H1 (cell line): ENCODE results near the gene NAAA. TPM values are rescaled to one million over a fixed set of nuclear protein-coding genes. Genes with fewer than 3 reads are reported as not detected.

Source experiments
- CTCF ChIA-PET: fragments of 300-600 bp; sonication (Branson Sonifier 250); formaldehyde crosslinking; loops from one replicate; lab custom pipeline; 2021; ENCODE audit not compliant: partially characterized antibody; lab: Charles Lee
- POLR2A ChIA-PET: fragments of 300-600 bp; sonication (Branson Sonifier 250); formaldehyde crosslinking; loops from one replicate; lab custom pipeline; 2021; ENCODE audit warnings: inconsistent platforms; ENCODE audit not compliant: partially characterized antibody; lab: Charles Lee
- DNase-seq, 2 experiments: peaks; one replicate each; pipeline versions ENCODE4 v3.0.0 to v3.0.0-alpha.2; 2010 to 2022; ENCODE audit warnings: low spot score in 2 of 2, low read depth in 1 of 2, mixed read lengths in 1 of 2
- FAIRE-seq: peaks from 2 replicates; lab custom pipeline; 2011; peaks lifted over from hg19 to GRCh38; lab: Jason Lieb, UNC
- H2AFZ ChIP-seq: 2 replicates; pipeline ENCODE4 v1.8.1; 2012; ENCODE audit warnings: low read length, inconsistent platforms
- H2AK5ac ChIP-seq: 2 replicates; pipeline ENCODE4 v1.6.1; 2013; ENCODE audit warnings: low read depth, low read length
- H2BK120ac ChIP-seq: replicated peaks from 2 replicates; pipeline ENCODE3; 2013; ENCODE audit warnings: low read depth, low read length, inconsistent platforms
- H2BK12ac ChIP-seq: 2 replicates; pipeline ENCODE4 v1.6.1; 2013; ENCODE audit warnings: low read depth, low read length
- H2BK15ac ChIP-seq: 2 replicates; pipeline ENCODE4 v1.6.1; 2013; ENCODE audit warnings: low read length
- H2BK20ac ChIP-seq: 2 replicates; pipeline ENCODE4 v1.6.1; 2013; ENCODE audit warnings: low read length
- H2BK5ac ChIP-seq: 2 replicates; pipeline ENCODE4 v1.6.1; 2013; ENCODE audit warnings: low read depth, low read length
- H3K14ac ChIP-seq: 2 replicates; pipeline ENCODE4 v1.6.1; 2013; ENCODE audit warnings: inconsistent platforms; ENCODE audit not compliant: insufficient read length
- H3K18ac ChIP-seq: 2 replicates; pipeline ENCODE4 v1.6.1; 2013; ENCODE audit warnings: low read length; ENCODE audit errors: extremely low read depth
- H3K23ac ChIP-seq: 2 replicates; pipeline ENCODE4 v1.6.1; 2013; ENCODE audit warnings: inconsistent platforms; ENCODE audit not compliant: insufficient read length
- H3K23me2 ChIP-seq: 2 replicates; pipeline ENCODE4 v1.6.1; 2013; ENCODE audit warnings: low read depth, low read length
- H3K27ac ChIP-seq: 2 replicates; pipeline ENCODE4 v1.6.1; 2011; ENCODE audit warnings: low read depth, low read length, inconsistent platforms
- H3K27me3 ChIP-seq, 4 experiments: replicated peaks in 1 of 4; 1 replicate in 1 of 4; 2 replicates in 3 of 4; pipeline versions ENCODE4 v1.6.1 to v1.8.1; 2011 to 2013; ENCODE audit warnings: low read length in 3 of 4, mild to moderate bottlenecking in 3 of 4, inconsistent platforms in 2 of 4, mixed read lengths in 2 of 4, moderate library complexity in 1 of 4; ENCODE audit not compliant: control insufficient read depth in 3 of 4, insufficient read depth in 3 of 4; ENCODE audit errors: extremely low read depth in 1 of 4
- H3K36me3 ChIP-seq, 4 experiments: 2 replicates each; pipeline versions ENCODE4 v1.6.1 to v1.8.1; 2011 to 2013; ENCODE audit warnings: mild to moderate bottlenecking in 4 of 4, low read length in 3 of 4, moderate library complexity in 2 of 4, control low read depth in 1 of 4, inconsistent platforms in 1 of 4; ENCODE audit not compliant: insufficient read depth in 4 of 4, control insufficient read depth in 2 of 4
- H3K4ac ChIP-seq: replicated peaks from 2 replicates; pipeline ENCODE3; 2013; ENCODE audit warnings: low read length, low read depth, mixed read lengths, inconsistent platforms; ENCODE audit not compliant: insufficient read length
- H3K4me1 ChIP-seq, 4 experiments: replicated peaks in 1 of 4; 1 replicate in 1 of 4; 2 replicates in 3 of 4; pipeline versions ENCODE4 v1.6.1 to v1.8.1; 2011 to 2013; ENCODE audit warnings: low read length in 3 of 4, inconsistent platforms in 2 of 4, mixed read lengths in 1 of 4; ENCODE audit not compliant: insufficient read depth in 4 of 4, control insufficient read depth in 3 of 4
- H3K4me2 ChIP-seq, 2 experiments: 2 replicates each; pipeline versions ENCODE4 v1.6.1 to v1.8.1; 2011 to 2013; ENCODE audit warnings: low read depth in 2 of 2, low read length in 2 of 2, control low read depth in 1 of 2, inconsistent platforms in 1 of 2, mild to moderate bottlenecking in 1 of 2; ENCODE audit not compliant: insufficient read depth in 1 of 2
- H3K4me3 ChIP-seq, 4 experiments: fragments of 200-600, 300-600 bp in 1 of 4; sonication (generic), shearing (Covaris generic), sonication (Bioruptor Twin) in 1 of 4; 2 replicates each; pipeline versions ENCODE4 v1.5.1 to v1.8.1; 2011 to 2016; ENCODE audit warnings: low read length in 4 of 4, low read depth in 3 of 4, control low read depth in 2 of 4, inconsistent platforms in 2 of 4, mild to moderate bottlenecking in 2 of 4, mixed read lengths in 1 of 4, moderate library complexity in 1 of 4; ENCODE audit not compliant: insufficient read depth in 2 of 4; ENCODE audit errors: extremely low read depth in 1 of 4
- H3K56ac ChIP-seq: replicated peaks from 2 replicates; pipeline ENCODE3; 2013; ENCODE audit warnings: low read depth, mild to moderate bottlenecking, mixed read lengths, low read length, inconsistent platforms; ENCODE audit not compliant: insufficient read length
- H3K79me1 ChIP-seq: 2 replicates; pipeline ENCODE4 v1.6.1; 2013; ENCODE audit warnings: low read depth, low read length, control low read depth
- H3K79me2 ChIP-seq, 2 experiments: 2 replicates each; pipeline versions ENCODE4 v1.6.1 to v1.8.1; 2012 to 2013; ENCODE audit warnings: low read length in 2 of 2, mild to moderate bottlenecking in 2 of 2, inconsistent platforms in 1 of 2; ENCODE audit not compliant: insufficient read depth in 2 of 2, control insufficient read depth in 1 of 2
- H3K9ac ChIP-seq, 4 experiments: replicated peaks in 1 of 4; 1 replicate in 1 of 4; 2 replicates in 3 of 4; pipeline versions ENCODE4 v1.6.1 to v1.8.1; 2011 to 2013; ENCODE audit warnings: low read depth in 3 of 4, low read length in 3 of 4, control low read depth in 2 of 4, mild to moderate bottlenecking in 2 of 4, moderate library complexity in 2 of 4, inconsistent platforms in 1 of 4; ENCODE audit errors: extremely low read depth in 1 of 4
- H3K9me3 ChIP-seq, 2 experiments: 2 replicates each; pipeline versions ENCODE4 v1.6.1 to v1.8.1; 2012 to 2013; ENCODE audit warnings: mild to moderate bottlenecking in 2 of 2, moderate library complexity in 2 of 2, control low read depth in 1 of 2, inconsistent platforms in 1 of 2, low read depth in 1 of 2, low read length in 1 of 2, mixed read lengths in 1 of 2; ENCODE audit not compliant: insufficient read depth in 2 of 2
- H4K20me1 ChIP-seq, 2 experiments: replicated peaks in 1 of 2; 2 replicates each; pipeline versions ENCODE3 to v1.8.1; 2011 to 2013; ENCODE audit warnings: inconsistent platforms in 2 of 2, low read length in 2 of 2, mild to moderate bottlenecking in 1 of 2; ENCODE audit not compliant: insufficient read depth in 2 of 2, control insufficient read depth in 1 of 2
- H4K5ac ChIP-seq: 2 replicates; pipeline ENCODE4 v1.6.1; 2013; ENCODE audit warnings: low read length, low read depth, mixed read lengths, inconsistent platforms; ENCODE audit not compliant: insufficient read length
- H4K8ac ChIP-seq: 2 replicates; pipeline ENCODE4 v1.8.0; 2013; ENCODE audit warnings: mild to moderate bottlenecking, moderate library complexity, low read length, inconsistent platforms; ENCODE audit not compliant: insufficient read depth; ENCODE audit errors: extremely low read depth
- H4K91ac ChIP-seq: replicated peaks from 2 replicates; pipeline ENCODE3; 2013; ENCODE audit warnings: low read length, mixed read lengths, inconsistent platforms; ENCODE audit not compliant: insufficient read length
- ATF3 ChIP-seq: IDR thresholded peaks from 2 replicates; pipeline ENCODE4 v1.6.1; 2011; ENCODE audit warnings: low read depth, mild to moderate bottlenecking, low read length; ENCODE audit not compliant: insufficient read depth
- CBX5 ChIP-seq: fragments of 300-800, 300-1000 bp; sonication (generic); IDR thresholded peaks from 2 replicates; pipeline ENCODE4 v1.7.1; 2016; ENCODE audit warnings: antibody characterized with exemption, low read length, low read depth
- CTBP2 ChIP-seq: IDR thresholded peaks from 2 replicates; pipeline ENCODE4 v1.7.0; 2011; ENCODE audit warnings: borderline replicate concordance, mild to moderate bottlenecking, moderate library complexity, mixed read lengths, low read length; ENCODE audit not compliant: insufficient read depth, insufficient read length
- E2F6 ChIP-seq: IDR thresholded peaks from 2 replicates; pipeline ENCODE4 v1.6.1; 2012; ENCODE audit warnings: inconsistent platforms
- EZH2 ChIP-seq: fragments of 200-600 bp; sonication (generic); IDR thresholded peaks from 2 replicates; pipeline ENCODE4 v1.7.1; 2012; ENCODE audit warnings: low read depth, mild to moderate bottlenecking, moderate library complexity, low read length, inconsistent platforms; ENCODE audit not compliant: severe bottlenecking
- HDAC6 ChIP-seq: IDR thresholded peaks from one replicate; pipeline ENCODE4 v1.7.1; 2012; ENCODE audit warnings: low read depth, mild to moderate bottlenecking, inconsistent platforms, low read length, moderate library complexity
- POLR2AphosphoS5 ChIP-seq: IDR thresholded peaks from 2 replicates; pipeline ENCODE4 v1.6.1; 2011; ENCODE audit warnings: low read depth, low read length
- POU5F1 ChIP-seq: IDR thresholded peaks from 2 replicates; pipeline ENCODE4 v1.6.1; 2011; ENCODE audit warnings: low read depth, mild to moderate bottlenecking, low read length, moderate library complexity
- RXRA ChIP-seq: IDR thresholded peaks from 2 replicates; pipeline ENCODE4 v1.6.1; 2011; ENCODE audit warnings: low read depth, mild to moderate bottlenecking, low read length, moderate library complexity; ENCODE audit not compliant: insufficient read depth
- SP1 ChIP-seq: IDR thresholded peaks from 2 replicates; pipeline ENCODE4 v1.6.1; 2011; ENCODE audit warnings: low read depth, low read length
- TEAD4 ChIP-seq: IDR thresholded peaks from 2 replicates; pipeline ENCODE4 v1.6.1; 2012; ENCODE audit warnings: low read depth, low read length, inconsistent platforms, mixed read lengths
- WGBS, 2 experiments: shearing (Covaris generic) in 1 of 2; methylation state at CpG; one replicate each; pipeline versions ENCODE4 v1.1.6 to v1.1.7; 2013 to 2015; ENCODE audit warnings: low lambda C conversion rate in 2 of 2, mixed read lengths in 2 of 2, inconsistent platforms in 1 of 2, low coverage in 1 of 2, missing lambda C conversion rate in 1 of 2; ENCODE audit not compliant: insufficient replicate concordance in 2 of 2, insufficient coverage in 1 of 2, insufficient read length in 1 of 2; ENCODE audit errors: extremely low coverage in 1 of 2, missing lambda C conversion rate in 1 of 2; 5-methylcytosine and 5-hydroxymethylcytosine counted together
- polyA plus RNA-seq, 7 experiments: library from polyadenylated mRNA; depleted of rRNA in 3 of 7; stranded (reverse) in 5 of 7; unstranded in 2 of 7; fragments of >200 nt in 5 of 7; fragments of 200-250 nt in 2 of 7; gene quantifications; 1 replicate in 5 of 7; 2 replicates in 1 of 7; 4 replicates in 1 of 7; pipeline versions ENCODE4 v1.2.1 to v1.2.3, GENCODE V29; 2011 to 2013; ENCODE audit warnings: missing spikeins in 2 of 7, mixed read lengths in 2 of 7
- total RNA-seq: library from RNA; stranded (reverse); fragmentation: NEBNext Ultra II Directional; extraction: Animal tissue kit (Norgen Biotek cat#: 25700); gene quantifications from 2 replicates; pipeline ENCODE4 v1.2.1, GENCODE V29; 2021

Gene NAAA
- total and polyA plus RNA-seq, 2 of the 8 experiments (the other 6 are each of a cell fraction or from before 2014, with no cell fraction given): 9.4 to 12.5 TPM

- no peak overlapping the region for H2BK15ac ChIP-seq
- TF ChIP-seq HDAC6 (no peak), CBX5 (no peak), E2F6 (no peak), RXRA (no peak), CTBP2 (no peak), ATF3 (no peak), POU5F1 (no peak), POLR2AphosphoS5 (no peak), EZH2 (no peak), SP1 (no peak), TEAD4 (no peak)
These were observed 60.5 kb downstream of the NAAA start for GRCh38 chr4:75880278-75880677.

More at GRCh38 chr4:75880278-75880677, 60.5 kb downstream of the NAAA start:
- Histone ChIP-seq H3K36me3 (no peaks in the 10 kb centered on the region), H4K8ac (no peak overlapping the region), H3K79me1 (no peaks in the 10 kb centered on the region), H3K79me2 (no peaks in the 10 kb centered on the region), H3K4me1 (peaks cover 0 to 4% (median 3%) of the 10 kb centered on the region in 4 experiments; a peak in 3 of 7 replicates), H3K56ac (no peak overlapping the region), H3K4me3 (no peak overlapping the region), H4K5ac (no peak overlapping the region), H3K14ac (no peak overlapping the region), H2AK5ac (no peak overlapping the region), H3K27me3 (no peaks in the 10 kb centered on the region), H3K9ac (no peak overlapping the region), H2BK120ac (no peak overlapping the region), H3K23me2 (no peaks in the 10 kb centered on the region), H2BK12ac (no peak overlapping the region), H3K27ac (no peak overlapping the region), H2BK5ac (no peak overlapping the region), H3K9me3 (no peaks in the 10 kb centered on the region), H4K91ac (no peak overlapping the region), H3K4ac (no peak overlapping the region), H4K20me1 (no peaks in the 10 kb centered on the region), H2AFZ (no peak overlapping the region), H3K18ac (no peak overlapping the region), H3K23ac (no peak overlapping the region), H3K4me2 (no peak overlapping the region), H2BK20ac (no peak overlapping the region)
- FAIRE-seq: no peak
- 80% methylated on average over 1 of the region's 1 CpG; no CpG with 5 or more reads in 1 of the 2 experiments for WGBS, 2 experiments
- CTCF ChIA-PET: interaction anchor here (3.3 kb wide), 1 partner anchor 13 kb away, joined by 22 read pairs; no protein-coding TSS in a partner anchor
- POLR2A ChIA-PET: no interaction called here
- no peak for DNase-seq
